Transverse colon (tissue), 3 donors: Measurements from ENCODE around the gene CSRP1.

ENCODE experiments used
- CTCF ChIP-seq, 5 experiments: fragments of 200-600 bp in 3 of 5; fragments of 450-650 bp in 2 of 5; sonication (generic) in 3 of 5; IDR thresholded peaks; 1 replicate in 2 of 5; 2 replicates in 3 of 5; pipeline ENCODE4 v1.5.1; 2016 to 2017; ENCODE audit warnings: antibody characterized with exemption in 5 of 5, inconsistent platforms in 3 of 5, mild to moderate bottlenecking in 2 of 5, moderate library complexity in 1 of 5
- EP300 ChIP-seq: sonication (generic); formaldehyde crosslinking; IDR thresholded peaks from one replicate; pipeline ENCODE4 v1.6.1; 2017; ENCODE audit warnings: antibody characterized with exemption, low read depth
- POLR2A ChIP-seq: fragments of 450-650 bp; IDR thresholded peaks from one replicate; pipeline ENCODE4 v1.6.1; 2016; ENCODE audit warnings: antibody characterized with exemption, mild to moderate bottlenecking, moderate library complexity

GRCh38 chr1:201473296-201473695 lies 33.6 kb downstream of the CSRP1 start:
- no peak for TF ChIP-seq POLR2A
- TF ChIP-seq EP300, result no peak
- TF ChIP-seq CTCF (IDR thresholded peaks at IDR 0.05), result no peak
